ENCODE results near the gene TTLL8.

TTLL8 gene

GRCh38 chr22:50062509-50063135 is 4.5 kb upstream of the TTLL8 start:
- Histone ChIP-seq H3K4me1 (no peaks in the 10 kb centered on the region), H3K4me3 (ENCODE audit: low read depth, low read length) (no peak overlapping the region), H3K9me3 (no peaks in the 10 kb centered on the region), H3K36me3 (no peaks in the 10 kb centered on the region), H3K27me3 (peaks cover 5% of the 10 kb centered on the region; the same call in 1 of the 2 replicates)
- TF ChIP-seq CTCF (IDR thresholded peaks at IDR 0.05; ENCODE audit: low read depth, low read length): no peak
- DNase-seq: no peak

- peaks cover 5% of the 10 kb centered on the region; the same call in 1 of the 2 replicates for H3K27me3 ChIP-seq
- no peak overlapping the region for H3K4me3 ChIP-seq (ENCODE audit: low read depth, low read length)
- no peaks in the 10 kb centered on the region for H3K4me1 ChIP-seq
- TF ChIP-seq CTCF (IDR thresholded peaks at IDR 0.05; ENCODE audit: low read depth, low read length): no peak
- H3K36me3 ChIP-seq: no peaks in the 10 kb centered on the region
- H3K9me3 ChIP-seq: no peaks in the 10 kb centered on the region
- DNase-seq: no peak
Measured at GRCh38 chr22:50061824-50062355, 3.8 kb upstream of the TTLL8 start.

- H3K4me3 ChIP-seq (ENCODE audit: low read depth, low read length): no peak overlapping the region
- H3K9me3 ChIP-seq: no peaks in the 10 kb centered on the region
- no peaks in the 10 kb centered on the region for H3K36me3 ChIP-seq
- no peaks in the 10 kb centered on the region for H3K4me1 ChIP-seq
- no peak for TF ChIP-seq CTCF (IDR thresholded peaks at IDR 0.05; ENCODE audit: low read depth, low read length)
- H3K27me3 ChIP-seq: peaks cover 5% of the 10 kb centered on the region; the same call in 1 of the 2 replicates
- DNase-seq: no peak
Measured at GRCh38 chr22:50061141-50061823, 3.2 kb upstream of the TTLL8 start.

- Histone ChIP-seq H3K27me3 (peaks cover 5% of the 10 kb centered on the region; the same call in 1 of the 2 replicates), H3K36me3 (no peaks in the 10 kb centered on the region), H3K9me3 (no peaks in the 10 kb centered on the region), H3K4me3 (ENCODE audit: low read depth, low read length) (no peak overlapping the region), H3K4me1 (no peaks in the 10 kb centered on the region)
- DNase-seq: no peak
- TF ChIP-seq CTCF (IDR thresholded peaks at IDR 0.05; ENCODE audit: low read depth, low read length): no peak
Measured at GRCh38 chr22:50060441-50061140, 2.5 kb upstream of the TTLL8 start.

- Histone ChIP-seq H3K4me3 (ENCODE audit: low read depth, low read length) (no peak overlapping the region), H3K9me3 (no peaks in the 10 kb centered on the region), H3K4me1 (no peaks in the 10 kb centered on the region), H3K27me3 (peaks cover 5% of the 10 kb centered on the region; the same call in 1 of the 2 replicates), H3K36me3 (no peaks in the 10 kb centered on the region)
- no peak for DNase-seq
- no peak for TF ChIP-seq CTCF (IDR thresholded peaks at IDR 0.05; ENCODE audit: low read depth, low read length)
Measured at GRCh38 chr22:50059881-50060262, 1.8 kb upstream of the TTLL8 start.
